Epithelial cell of prostate (primary cell): ENCODE data around the gene CFTR.

ENCODE experiments used
- DNase-seq: peaks from one replicate; pipeline ENCODE4 v3.0.0-alpha.2; 2011; ENCODE audit warnings: low read depth, low spot score
- H3K27ac ChIP-seq: fragments of 450-650 bp; 2 replicates; pipeline ENCODE4 v1.5.1; 2017; ENCODE audit warnings: mild to moderate bottlenecking

Gene CFTR

DNA sequence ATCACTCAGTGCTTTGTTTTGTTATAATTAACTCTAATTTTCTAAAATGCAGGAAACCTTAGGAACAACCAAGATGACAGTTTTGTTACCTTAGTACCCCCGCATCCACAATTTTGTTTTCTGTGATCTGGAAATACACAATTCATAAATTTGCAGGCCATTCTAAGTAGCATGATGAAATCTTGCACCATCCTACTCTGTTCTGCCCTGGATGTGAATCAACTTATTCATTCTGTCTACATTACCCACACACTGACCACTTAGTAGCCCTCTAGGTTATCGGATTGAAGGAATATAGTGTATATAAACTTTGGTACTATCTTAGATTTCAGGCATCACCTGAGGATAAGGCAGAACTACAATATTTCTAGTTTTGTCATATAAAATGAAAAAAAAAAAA lies 237.5 kb downstream of the CFTR start:
- no peak overlapping the region for H3K27ac ChIP-seq
- DNase-seq, result no peak
